ENCODE data around the gene HOXB5. TPM values are rescaled to one million over a fixed set of nuclear protein-coding genes. Genes with fewer than 3 reads are reported as not detected.

The HOXB5 gene
- total RNA-seq, 1 donor from 2014 or later = 3.9 TPM

- H3K27ac ChIP-seq = peak overlapping the region; percentile 11
- no peaks in the 10 kb centered on the region for H3K36me3 ChIP-seq
- H3K9me3 ChIP-seq = no peaks in the 10 kb centered on the region
- intact Hi-C loops (cut with DNase I) = no loop called here
- H3K4me3 ChIP-seq = no peak overlapping the region
- H3K4me1 ChIP-seq = peaks cover 43% of the 10 kb centered on the region
- ATAC-seq (no peak), DNase-seq (no peak)
- peaks cover 39% of the 10 kb centered on the region for H3K27me3 ChIP-seq (ENCODE audit: low read depth)
- TF ChIP-seq, protein P1, sequence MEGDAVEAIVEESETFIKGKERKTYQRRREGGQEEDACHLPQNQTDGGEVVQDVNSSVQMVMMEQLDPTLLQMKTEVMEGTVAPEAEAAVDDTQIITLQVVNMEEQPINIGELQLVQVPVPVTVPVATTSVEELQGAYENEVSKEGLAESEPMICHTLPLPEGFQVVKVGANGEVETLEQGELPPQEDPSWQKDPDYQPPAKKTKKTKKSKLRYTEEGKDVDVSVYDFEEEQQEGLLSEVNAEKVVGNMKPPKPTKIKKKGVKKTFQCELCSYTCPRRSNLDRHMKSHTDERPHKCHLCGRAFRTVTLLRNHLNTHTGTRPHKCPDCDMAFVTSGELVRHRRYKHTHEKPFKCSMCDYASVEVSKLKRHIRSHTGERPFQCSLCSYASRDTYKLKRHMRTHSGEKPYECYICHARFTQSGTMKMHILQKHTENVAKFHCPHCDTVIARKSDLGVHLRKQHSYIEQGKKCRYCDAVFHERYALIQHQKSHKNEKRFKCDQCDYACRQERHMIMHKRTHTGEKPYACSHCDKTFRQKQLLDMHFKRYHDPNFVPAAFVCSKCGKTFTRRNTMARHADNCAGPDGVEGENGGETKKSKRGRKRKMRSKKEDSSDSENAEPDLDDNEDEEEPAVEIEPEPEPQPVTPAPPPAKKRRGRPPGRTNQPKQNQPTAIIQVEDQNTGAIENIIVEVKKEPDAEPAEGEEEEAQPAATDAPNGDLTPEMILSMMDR (IDR thresholded peaks at IDR 0.05) = peak; percentile 7
Measured at GRCh38 chr17:48561884-48562810, 31.4 kb downstream of the HOXB5 start.

DNA sequence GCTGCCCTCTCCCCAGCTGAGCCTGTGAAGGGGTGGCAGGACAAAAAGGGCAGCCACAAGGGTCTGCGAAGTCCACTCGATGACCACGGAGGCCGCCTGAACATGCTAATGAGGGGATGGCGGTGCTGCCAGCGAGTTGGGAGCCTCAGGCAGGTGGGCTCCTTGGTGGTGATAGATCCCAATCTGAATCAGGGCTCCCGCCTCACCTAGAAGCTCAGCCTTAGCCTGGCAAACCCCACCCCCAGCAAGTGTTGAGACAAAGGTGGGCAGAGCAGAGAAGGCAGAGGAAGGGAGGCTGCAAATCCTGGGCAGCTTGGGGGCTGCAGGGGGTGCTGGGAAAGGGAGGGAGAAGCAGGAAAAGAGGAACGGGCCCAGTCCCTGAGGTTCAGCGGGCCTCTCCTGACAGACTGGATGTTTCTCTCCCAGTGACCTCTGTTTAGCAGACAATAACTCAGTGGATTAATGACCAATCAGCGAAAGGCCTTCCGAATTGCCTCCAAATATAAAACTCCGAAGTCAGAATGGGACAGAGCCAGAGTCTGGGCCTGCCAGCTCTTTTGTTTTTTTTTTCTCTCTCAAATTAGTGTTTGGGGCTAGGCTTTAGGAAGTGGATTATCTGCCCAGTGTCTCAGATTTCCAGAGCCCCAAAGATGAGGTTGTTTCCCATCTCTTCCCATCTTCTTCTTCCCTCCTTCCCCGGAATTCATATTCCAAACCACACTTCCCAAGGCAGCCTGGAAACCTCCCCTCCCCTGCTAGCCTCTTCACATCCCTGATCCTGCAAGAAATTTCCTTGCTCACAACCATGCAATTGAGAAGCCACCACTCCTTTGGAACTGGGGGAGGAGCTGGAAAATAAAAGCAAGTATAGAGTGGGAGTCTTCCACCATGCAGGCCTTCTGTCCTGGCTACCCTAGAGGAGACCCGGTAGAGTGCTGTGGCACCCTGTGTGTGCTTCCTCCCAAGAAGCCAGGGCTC is 33.5 kb downstream of the HOXB5 start:
- intact Hi-C loops (cut with DNase I) = no loop called here
- peaks cover 33% of the 10 kb centered on the region for H3K27me3 ChIP-seq (ENCODE audit: low read depth)
- DNase-seq = no peak
- no peak for ATAC-seq
- peak overlapping the region; percentile 68 for H3K27ac ChIP-seq
- H3K4me3 ChIP-seq = peak overlapping the region; percentile 4
- H3K9me3 ChIP-seq = no peaks in the 10 kb centered on the region
- H3K36me3 ChIP-seq = no peaks in the 10 kb centered on the region
- peaks cover 25% of the 10 kb centered on the region for H3K4me1 ChIP-seq
- TF ChIP-seq, protein P1 (IDR thresholded peaks at IDR 0.05) = no peak

GRCh38 chr17:48559122-48559839 is 34.3 kb downstream of the HOXB5 start:
- Histone ChIP-seq H3K27me3 (ENCODE audit: low read depth) (peaks cover 34% of the 10 kb centered on the region), H3K9me3 (no peaks in the 10 kb centered on the region), H3K27ac (peak overlapping the region; percentile 68), H3K4me1 (peaks cover 23% of the 10 kb centered on the region), H3K36me3 (no peaks in the 10 kb centered on the region), H3K4me3 (peak overlapping the region; percentile 4)
- ATAC-seq (no peak), DNase-seq (no peak)
- intact Hi-C loops (cut with DNase I) = no loop called here
- TF ChIP-seq, protein P1 (IDR thresholded peaks at IDR 0.05) = no peak

GRCh38 chr17:48558831-48559121 is 34.8 kb downstream of the HOXB5 start:
- Histone ChIP-seq H3K9me3 (no peaks in the 10 kb centered on the region), H3K27ac (peak overlapping the region; percentile 60), H3K4me3 (peak overlapping the region; percentile 36), H3K4me1 (peaks cover 23% of the 10 kb centered on the region), H3K36me3 (no peaks in the 10 kb centered on the region), H3K27me3 (ENCODE audit: low read depth) (peaks cover 34% of the 10 kb centered on the region)
- DNase-seq (no peak), ATAC-seq (no peak)
- TF ChIP-seq, protein P1 (IDR thresholded peaks at IDR 0.05) = no peak
- intact Hi-C loops (cut with DNase I) = no loop called here
